Astrocyte of the cerebellum (primary cell): ENCODE data around the gene SH3BP1.

ENCODE experiments used
- DNase-seq: peaks from one replicate; pipeline ENCODE4 v3.0.0-alpha.2; 2011; ENCODE audit warnings: low read depth
- H3K4me3 ChIP-seq: 2 replicates; pipeline ENCODE4 v1.5.1; 2011; ENCODE audit warnings: mild to moderate bottlenecking, low read depth, low read length, moderate library complexity
- CTCF ChIP-seq: IDR thresholded peaks from 2 replicates; pipeline ENCODE4 v1.5.1; 2012; ENCODE audit warnings: low read length, low read depth, moderate library complexity, mild to moderate bottlenecking; ENCODE audit errors: missing control alignments
- in situ Hi-C: cut with HindIII; loops from 2 replicates; pipeline ENCODE4 v1.10.0; 2017; ENCODE audit warnings: low sequenced_read_pairs

The SH3BP1 gene

DNA sequence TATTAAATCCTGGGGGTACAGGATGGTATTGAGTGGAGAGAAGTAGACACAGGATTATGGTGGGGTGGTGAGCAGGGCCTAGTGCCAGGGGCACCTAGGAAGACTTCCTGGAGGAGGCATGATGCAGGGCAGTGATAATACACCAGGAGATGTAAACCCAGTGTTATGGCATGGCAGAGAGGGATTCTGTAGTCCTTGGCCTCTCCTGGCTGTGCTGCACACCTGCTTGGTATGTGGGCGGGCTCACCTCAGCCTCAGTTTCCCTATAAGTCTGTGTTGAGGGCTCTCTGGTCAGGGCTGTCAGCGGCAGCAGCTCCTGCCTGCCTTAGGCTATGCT, 21.2 kb downstream of the SH3BP1 start:
- TF ChIP-seq CTCF: no peak
- in situ Hi-C loops: no loop called here
- H3K4me3 ChIP-seq: no peak overlapping the region
- DNase-seq: no peak

DNA sequence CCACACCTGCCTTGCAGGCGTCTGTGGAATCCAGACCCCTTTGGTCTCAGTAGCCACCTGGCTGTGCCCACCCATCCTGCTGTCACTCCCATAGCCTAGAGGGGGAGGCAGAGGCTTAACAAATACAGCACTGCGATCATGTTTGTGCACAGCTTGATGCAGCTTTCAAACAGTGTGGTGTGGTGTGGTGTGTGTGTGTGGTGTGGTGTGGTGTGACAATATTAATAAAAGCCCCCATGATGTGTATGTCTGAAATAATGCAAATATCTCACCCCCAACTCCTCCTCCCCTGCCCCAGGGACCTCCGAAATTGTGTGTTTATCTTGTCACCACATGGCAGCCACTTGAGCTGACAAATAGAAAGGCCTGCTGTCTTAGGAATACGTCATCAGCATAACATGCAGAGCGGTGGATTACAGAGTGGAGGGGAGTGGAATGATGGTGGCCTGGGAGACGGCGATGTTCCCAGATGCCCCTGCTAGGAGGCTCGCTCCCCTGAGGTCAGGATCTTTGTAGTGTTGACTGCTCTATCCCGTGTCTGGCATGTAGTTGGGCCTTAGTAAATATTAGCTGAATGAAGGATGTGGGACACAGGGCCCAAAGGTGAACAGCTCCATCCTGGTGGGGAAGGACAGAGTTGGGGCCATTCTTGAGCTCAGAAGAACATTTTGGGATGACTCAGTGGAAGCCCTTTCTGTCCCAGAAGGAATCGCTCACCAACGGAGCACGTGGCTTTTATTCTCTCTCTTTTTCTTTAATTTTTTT, 21.9 kb downstream of the SH3BP1 start:
- no peak overlapping the region for H3K4me3 ChIP-seq
- peak; percentile 69 for TF ChIP-seq CTCF
- DNase-seq: peak; percentile 43

DNA sequence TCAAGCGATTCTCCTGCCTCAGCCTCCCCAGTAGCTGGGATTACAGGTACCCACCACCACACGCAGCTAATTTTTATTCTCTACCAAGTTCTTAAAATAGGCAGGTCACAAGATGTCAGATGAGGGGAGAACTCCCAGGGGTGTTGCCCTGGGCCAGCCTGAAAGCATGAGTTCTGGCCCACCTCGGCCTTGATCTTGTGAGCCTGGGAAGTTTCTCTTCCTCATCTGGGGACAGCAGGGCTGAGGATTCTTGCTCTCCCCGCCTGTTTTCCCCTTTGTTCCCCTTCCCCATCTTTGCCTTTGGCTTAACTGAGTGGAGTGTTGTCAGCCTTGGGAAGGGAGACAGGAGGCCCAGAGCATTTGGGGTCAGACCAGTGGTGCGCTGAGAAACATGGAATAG, 22.6 kb downstream of the SH3BP1 start:
- no peak for DNase-seq
- no peak overlapping the region for H3K4me3 ChIP-seq
- in situ Hi-C loops: no loop called here
- TF ChIP-seq CTCF: no peak

More for the DNA sequence above, 21.9 kb downstream of the SH3BP1 start:
- in situ Hi-C loops: no loop called here

DNA sequence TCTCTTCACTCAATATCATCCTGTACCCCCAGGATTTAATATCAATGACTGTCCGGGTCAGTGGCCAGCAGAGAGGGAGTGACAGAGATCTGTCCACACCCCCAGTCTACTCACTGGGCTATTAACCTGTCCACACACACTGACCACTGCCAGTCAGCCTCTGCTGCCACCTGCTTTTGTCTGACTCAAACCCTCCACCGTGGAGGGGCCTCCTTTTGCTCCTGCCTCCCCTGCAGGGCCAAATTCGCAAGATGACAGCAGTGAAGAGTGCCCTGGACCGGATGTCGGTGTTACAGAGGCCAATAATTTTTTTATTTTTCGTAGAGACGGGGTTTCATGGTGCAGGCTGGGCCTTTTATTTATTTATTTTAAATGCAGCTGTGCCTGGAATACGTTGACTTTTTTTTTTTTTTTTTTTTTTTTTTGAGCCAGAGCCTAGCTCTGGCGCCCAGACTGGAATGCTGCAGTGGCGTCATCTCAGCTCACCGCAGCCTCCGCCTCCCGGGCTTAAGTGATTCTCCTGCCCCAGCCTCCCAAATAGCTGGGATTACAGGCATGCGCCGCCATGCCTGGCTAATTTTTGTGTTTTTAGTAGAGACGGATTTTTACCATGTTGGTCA, 24.2 kb downstream of the SH3BP1 start:
- in situ Hi-C loops: no loop called here
- DNase-seq: no peak
- no peak overlapping the region for H3K4me3 ChIP-seq

GRCh38 chr22:37664249-37665101, 25.0 kb downstream of the SH3BP1 start:
- TF ChIP-seq CTCF: no peak
- in situ Hi-C loops: no loop called here
- DNase-seq: no peak
- no peak overlapping the region for H3K4me3 ChIP-seq

More for the DNA sequence above, 24.2 kb downstream of the SH3BP1 start:
- TF ChIP-seq CTCF: no peak

- no peak for TF ChIP-seq CTCF
- DNase-seq: no peak
- no peak overlapping the region for H3K4me3 ChIP-seq
- in situ Hi-C loops: no loop called here
These were observed 26.0 kb downstream of the SH3BP1 start for GRCh38 chr22:37665487-37665886.
